ENCODE measurements around the gene KANK4. TPM values are rescaled to one million over a fixed set of nuclear protein-coding genes. Genes with fewer than 3 reads are reported as not detected.

The KANK4 gene
- polyA plus RNA-seq, 3 donors: not detected

- H3K4me3 ChIP-seq (replicated peaks in 1 of 3; ENCODE audit: low read depth in 2 of 3, low read length in 3 of 3): no peak overlapping the region
- no peak for DNase-seq
- no peaks in the 10 kb centered on the region for H3K27me3 ChIP-seq (ENCODE audit: control insufficient read depth in 2 of 2, insufficient read depth in 2 of 2, low read length in 2 of 2)
- H3K79me2 ChIP-seq (ENCODE audit: insufficient read depth, low read length): no peaks in the 10 kb centered on the region
- H3K4me1 Mint-ChIP-seq: no peaks in the 10 kb centered on the region
- no peaks in the 10 kb centered on the region for H3K9me3 Mint-ChIP-seq
- H3K27me3 Mint-ChIP-seq (ENCODE audit: low read depth in 3 of 3): peaks cover 3 to 11% (median 4%) of the 10 kb centered on the region in 3 donors
- no peak overlapping the region for H3K4me3 Mint-ChIP-seq
- no peaks in the 10 kb centered on the region for H3K9me3 ChIP-seq (replicated peaks in 1 of 2; ENCODE audit: control insufficient read depth in 1 of 2, insufficient read depth in 1 of 2, low read length in 2 of 2)
- H3K9ac ChIP-seq (ENCODE audit: insufficient read depth, low read length, poor library complexity, severe bottlenecking): no peak overlapping the region
- H2AFZ ChIP-seq (ENCODE audit: insufficient read depth, low read depth, low read length, poor library complexity, severe bottlenecking): no peak overlapping the region
- H3K36me3 Mint-ChIP-seq: no peaks in the 10 kb centered on the region
- no peak overlapping the region for H3K4me2 ChIP-seq (replicated peaks; ENCODE audit: extremely low read depth, low read length, poor library complexity, severe bottlenecking)
- intact Hi-C loops (cut with micrococcal nuclease): no loop called here
- no peaks in the 10 kb centered on the region for H3K36me3 ChIP-seq (replicated peaks in 1 of 2; ENCODE audit: control insufficient read depth in 1 of 2, insufficient read depth in 2 of 2, low read length in 2 of 2)
- no peak overlapping the region for H3K27ac Mint-ChIP-seq
- no peak overlapping the region for H3K27ac ChIP-seq (ENCODE audit: low read depth in 1 of 2, low read length in 2 of 2)
- TF ChIP-seq CTCF (IDR thresholded peaks at IDR 0.05): no peak
- H4K20me1 ChIP-seq (ENCODE audit: insufficient read depth, low read length): no peaks in the 10 kb centered on the region
- WGBS (ENCODE audit: insufficient coverage): 33% methylated on average over 1 of the region's 2 CpGs
- H3K4me1 ChIP-seq (ENCODE audit: control insufficient read depth in 1 of 2, insufficient read depth in 2 of 2, low read length in 2 of 2): no peaks in the 10 kb centered on the region
These were observed 6.4 kb upstream of the KANK4 start for GRCh38 chr1:62325681-62326080.

- Histone ChIP-seq H3K27me3 (ENCODE audit: control insufficient read depth in 2 of 2, insufficient read depth in 2 of 2, low read length in 2 of 2) (peaks cover 0 to 5% of the 10 kb centered on the region in 2 donors), H3K4me1 (ENCODE audit: control insufficient read depth in 1 of 2, insufficient read depth in 2 of 2, low read length in 2 of 2) (no peaks in the 10 kb centered on the region), H3K79me2 (ENCODE audit: insufficient read depth, low read length) (no peaks in the 10 kb centered on the region), H4K20me1 (ENCODE audit: insufficient read depth, low read length) (no peaks in the 10 kb centered on the region), H3K9me3 (replicated peaks in 1 of 2; ENCODE audit: control insufficient read depth in 1 of 2, insufficient read depth in 1 of 2, low read length in 2 of 2) (no peaks in the 10 kb centered on the region), H3K9ac (ENCODE audit: insufficient read depth, low read length, poor library complexity, severe bottlenecking) (no peak overlapping the region), H3K4me2 (replicated peaks; ENCODE audit: extremely low read depth, low read length, poor library complexity, severe bottlenecking) (no peak overlapping the region), H2AFZ (ENCODE audit: insufficient read depth, low read depth, low read length, poor library complexity, severe bottlenecking) (no peak overlapping the region), H3K4me3 (replicated peaks in 1 of 3; ENCODE audit: low read depth in 2 of 3, low read length in 3 of 3) (no peak overlapping the region), H3K27ac (ENCODE audit: low read depth in 1 of 2, low read length in 2 of 2) (no peak overlapping the region), H3K36me3 (replicated peaks in 1 of 2; ENCODE audit: control insufficient read depth in 1 of 2, insufficient read depth in 2 of 2, low read length in 2 of 2) (no peaks in the 10 kb centered on the region)
- Mint-ChIP-seq H3K4me1 (no peaks in the 10 kb centered on the region), H3K4me3 (peak overlapping the region in 1 of 2 donors; percentile 9), H3K36me3 (no peaks in the 10 kb centered on the region), H3K27me3 (ENCODE audit: low read depth in 3 of 3) (peaks cover 8 to 17% (median 9%) of the 10 kb centered on the region in 3 donors), H3K27ac (peak overlapping the region in 1 of 7 donors; percentile 36), H3K9me3 (peaks cover 0 to under 1% (median 0%) of the 10 kb centered on the region in 7 donors)
- no peak for DNase-seq
- TF ChIP-seq CTCF (IDR thresholded peaks at IDR 0.05): no peak
- 34% methylated on average over 5 of the region's 5 CpGs for WGBS (ENCODE audit: insufficient coverage)
- intact Hi-C loops (cut with micrococcal nuclease): no loop called here
These were observed 5.8 kb upstream of the KANK4 start for GRCh38 chr1:62325081-62325480.
